GM10266 (cell line): Measurements from ENCODE around the gene CYP26A1.

Source experiments
- DNase-seq: peaks from one replicate; pipeline ENCODE4 v3.0.0; 2012; ENCODE audit errors: extremely low spot score
- TF ChIP-seq, protein P1 (sequence below): IDR thresholded peaks from 2 replicates; pipeline ENCODE4 v1.5.1; 2012; ENCODE audit warnings: mild to moderate bottlenecking, low read depth; ENCODE audit not compliant: control insufficient read depth, insufficient read depth; ENCODE audit errors: missing control alignments

Gene CYP26A1

DNA sequence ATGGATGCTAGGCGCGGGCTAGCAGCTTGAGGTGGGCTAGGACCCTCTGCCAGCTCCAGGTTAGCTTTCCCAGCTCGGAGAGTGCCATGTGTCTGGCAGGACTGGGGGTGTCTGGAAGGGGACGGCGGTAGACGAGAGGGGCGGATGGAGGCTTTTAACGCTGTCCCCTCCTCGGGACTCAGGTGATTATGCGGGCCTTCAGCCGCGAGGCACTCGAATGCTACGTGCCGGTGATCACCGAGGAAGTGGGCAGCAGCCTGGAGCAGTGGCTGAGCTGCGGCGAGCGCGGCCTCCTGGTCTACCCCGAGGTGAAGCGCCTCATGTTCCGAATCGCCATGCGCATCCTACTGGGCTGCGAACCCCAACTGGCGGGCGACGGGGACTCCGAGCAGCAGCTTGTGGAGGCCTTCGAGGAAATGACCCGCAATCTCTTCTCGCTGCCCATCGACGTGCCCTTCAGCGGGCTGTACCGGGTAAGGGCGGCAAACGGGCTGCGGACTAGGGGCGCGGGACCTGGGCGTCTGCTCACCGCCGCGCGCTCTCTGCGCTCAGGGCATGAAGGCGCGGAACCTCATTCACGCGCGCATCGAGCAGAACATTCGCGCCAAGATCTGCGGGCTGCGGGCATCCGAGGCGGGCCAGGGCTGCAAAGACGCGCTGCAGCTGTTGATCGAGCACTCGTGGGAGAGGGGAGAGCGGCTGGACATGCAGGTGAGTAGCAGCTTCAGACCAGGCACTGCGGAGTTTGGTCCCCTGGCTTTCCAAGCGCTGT, 1.1 kb downstream of the CYP26A1 start:
- no peak for DNase-seq
- TF ChIP-seq, protein P1, sequence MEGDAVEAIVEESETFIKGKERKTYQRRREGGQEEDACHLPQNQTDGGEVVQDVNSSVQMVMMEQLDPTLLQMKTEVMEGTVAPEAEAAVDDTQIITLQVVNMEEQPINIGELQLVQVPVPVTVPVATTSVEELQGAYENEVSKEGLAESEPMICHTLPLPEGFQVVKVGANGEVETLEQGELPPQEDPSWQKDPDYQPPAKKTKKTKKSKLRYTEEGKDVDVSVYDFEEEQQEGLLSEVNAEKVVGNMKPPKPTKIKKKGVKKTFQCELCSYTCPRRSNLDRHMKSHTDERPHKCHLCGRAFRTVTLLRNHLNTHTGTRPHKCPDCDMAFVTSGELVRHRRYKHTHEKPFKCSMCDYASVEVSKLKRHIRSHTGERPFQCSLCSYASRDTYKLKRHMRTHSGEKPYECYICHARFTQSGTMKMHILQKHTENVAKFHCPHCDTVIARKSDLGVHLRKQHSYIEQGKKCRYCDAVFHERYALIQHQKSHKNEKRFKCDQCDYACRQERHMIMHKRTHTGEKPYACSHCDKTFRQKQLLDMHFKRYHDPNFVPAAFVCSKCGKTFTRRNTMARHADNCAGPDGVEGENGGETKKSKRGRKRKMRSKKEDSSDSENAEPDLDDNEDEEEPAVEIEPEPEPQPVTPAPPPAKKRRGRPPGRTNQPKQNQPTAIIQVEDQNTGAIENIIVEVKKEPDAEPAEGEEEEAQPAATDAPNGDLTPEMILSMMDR, result no peak

DNA sequence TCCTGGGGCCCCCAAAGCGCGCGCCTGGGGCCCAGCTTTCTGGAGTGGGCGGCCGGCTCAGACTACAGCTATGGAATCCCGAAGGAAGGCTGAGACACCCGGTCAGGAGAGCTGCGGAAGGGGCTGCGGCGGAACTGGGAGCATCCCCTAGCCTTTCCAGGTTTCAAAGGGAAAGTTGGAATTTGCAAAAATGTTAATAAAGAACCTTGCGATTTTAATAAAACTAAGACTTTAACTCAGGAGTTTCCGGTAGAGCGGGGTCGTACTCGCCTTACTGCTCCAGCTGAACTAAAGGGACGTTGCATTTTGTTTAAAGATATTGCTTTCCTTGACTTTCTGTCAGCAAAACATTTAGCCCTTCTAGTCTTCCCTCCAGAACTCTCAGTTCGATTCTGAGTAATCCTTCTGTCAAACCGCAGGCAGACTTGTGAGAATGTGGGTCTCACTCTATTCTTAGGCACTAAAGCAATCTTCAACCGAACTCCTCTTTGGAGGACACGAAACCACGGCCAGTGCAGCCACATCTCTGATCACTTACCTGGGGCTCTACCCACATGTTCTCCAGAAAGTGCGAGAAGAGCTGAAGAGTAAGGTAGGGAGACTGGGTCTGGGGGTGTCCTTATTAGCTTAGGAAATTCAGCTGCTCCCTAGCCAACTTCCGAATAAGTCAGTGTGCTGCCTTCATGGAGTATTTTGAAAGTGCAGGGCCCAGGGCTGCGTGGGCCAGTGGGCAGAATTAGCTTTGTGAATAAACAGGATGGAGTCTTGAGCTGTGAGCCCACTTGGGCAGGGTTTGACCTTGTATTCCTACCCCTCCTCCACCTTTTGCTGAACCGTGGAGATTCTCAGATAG, 1.9 kb downstream of the CYP26A1 start:
- peak; percentile 48 for DNase-seq
- TF ChIP-seq, protein P1, result no peak

- DNase-seq, result no peak
- TF ChIP-seq, protein P1, result no peak
Observed at GRCh38 chr10:93076871-93077270, 3.2 kb downstream of the CYP26A1 start.

GRCh38 chr10:93077860-93078337, 4.2 kb downstream of the CYP26A1 start:
- TF ChIP-seq, protein P1, result no peak
- no peak for DNase-seq

GRCh38 chr10:93079663-93080349, 6.1 kb downstream of the CYP26A1 start:
- TF ChIP-seq, protein P1, result no peak
- DNase-seq, result no peak

DNA sequence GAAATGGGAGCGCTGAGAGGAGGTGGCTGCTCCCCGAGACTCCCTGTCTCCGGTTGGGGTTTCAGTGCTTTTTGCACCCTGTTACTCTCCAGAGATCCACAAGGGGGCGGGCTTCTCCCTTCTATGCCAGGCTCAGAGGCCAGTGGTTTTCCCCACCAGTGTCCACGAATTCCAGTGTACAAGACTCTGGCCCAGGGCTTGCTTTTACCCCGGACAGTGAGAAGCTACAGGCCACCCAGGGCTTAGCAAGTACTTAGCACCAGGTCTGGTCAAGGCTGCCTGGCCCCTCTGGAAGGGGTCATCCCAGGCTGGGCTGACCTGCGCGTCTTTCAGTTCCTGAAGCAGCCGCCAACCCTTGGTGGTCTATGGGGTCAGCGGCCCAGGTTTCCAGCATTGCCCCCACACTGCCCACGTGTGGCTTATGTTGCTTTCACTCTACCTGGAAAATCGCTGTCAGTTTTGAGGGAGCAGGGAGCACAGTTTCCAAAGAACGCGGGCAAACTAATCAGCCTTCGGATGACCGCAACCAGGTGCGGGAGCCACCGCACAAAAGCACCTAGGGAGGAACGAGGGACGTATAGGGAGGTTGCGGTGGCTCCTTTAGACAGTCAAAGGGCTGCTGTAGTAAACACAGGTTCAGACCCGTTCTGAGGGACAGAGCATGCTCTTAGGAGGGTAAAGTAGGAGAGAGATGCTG, 6.8 kb downstream of the CYP26A1 start:
- TF ChIP-seq, protein P1, result peak; percentile 73
- DNase-seq, result peak; percentile 81
